DOHH2 (cell line): Measurements from ENCODE around the gene MAP1B.

Source experiments
- EZH2phosphoT487 ChIP-seq: fragments of 200-600 bp; sonication (generic); IDR thresholded peaks from 2 replicates; pipeline ENCODE4 v1.6.1; 2017; ENCODE audit warnings: borderline replicate concordance, mild to moderate bottlenecking, antibody characterized with exemption, low read length, moderate library complexity, mixed read lengths
- TF ChIP-seq, protein P1 (sequence below): fragments of 200-600 bp; sonication (generic); IDR thresholded peaks from one replicate; pipeline ENCODE4 v1.5.1; 2014; ENCODE audit warnings: antibody characterized with exemption, mild to moderate bottlenecking, low read depth, low read length; ENCODE audit not compliant: poor library complexity, severe bottlenecking

DNA sequence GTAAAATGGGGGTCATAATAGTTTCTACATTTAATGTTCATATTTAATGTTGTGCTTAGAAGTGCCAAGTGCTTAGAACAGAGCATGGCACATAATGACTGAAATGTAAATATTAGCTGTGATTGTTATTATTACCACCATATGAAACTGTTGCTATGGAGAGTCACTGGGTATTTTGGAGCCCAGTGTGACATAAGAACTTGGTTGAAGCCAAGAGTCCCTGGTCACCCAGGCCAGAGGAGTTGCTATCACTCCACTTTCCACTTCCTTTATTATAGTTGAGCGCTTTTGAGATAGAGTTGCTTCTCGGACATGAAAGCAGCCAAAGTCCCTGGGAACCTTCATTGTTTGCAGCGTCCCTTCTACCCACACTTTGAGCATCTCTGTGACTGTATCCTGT is 77.1 kb downstream of the MAP1B start:
- TF ChIP-seq, protein P1, sequence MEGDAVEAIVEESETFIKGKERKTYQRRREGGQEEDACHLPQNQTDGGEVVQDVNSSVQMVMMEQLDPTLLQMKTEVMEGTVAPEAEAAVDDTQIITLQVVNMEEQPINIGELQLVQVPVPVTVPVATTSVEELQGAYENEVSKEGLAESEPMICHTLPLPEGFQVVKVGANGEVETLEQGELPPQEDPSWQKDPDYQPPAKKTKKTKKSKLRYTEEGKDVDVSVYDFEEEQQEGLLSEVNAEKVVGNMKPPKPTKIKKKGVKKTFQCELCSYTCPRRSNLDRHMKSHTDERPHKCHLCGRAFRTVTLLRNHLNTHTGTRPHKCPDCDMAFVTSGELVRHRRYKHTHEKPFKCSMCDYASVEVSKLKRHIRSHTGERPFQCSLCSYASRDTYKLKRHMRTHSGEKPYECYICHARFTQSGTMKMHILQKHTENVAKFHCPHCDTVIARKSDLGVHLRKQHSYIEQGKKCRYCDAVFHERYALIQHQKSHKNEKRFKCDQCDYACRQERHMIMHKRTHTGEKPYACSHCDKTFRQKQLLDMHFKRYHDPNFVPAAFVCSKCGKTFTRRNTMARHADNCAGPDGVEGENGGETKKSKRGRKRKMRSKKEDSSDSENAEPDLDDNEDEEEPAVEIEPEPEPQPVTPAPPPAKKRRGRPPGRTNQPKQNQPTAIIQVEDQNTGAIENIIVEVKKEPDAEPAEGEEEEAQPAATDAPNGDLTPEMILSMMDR: no peak
- no peak for TF ChIP-seq EZH2phosphoT487
